ENCODE measurements around the gene MORN1.

DNA sequence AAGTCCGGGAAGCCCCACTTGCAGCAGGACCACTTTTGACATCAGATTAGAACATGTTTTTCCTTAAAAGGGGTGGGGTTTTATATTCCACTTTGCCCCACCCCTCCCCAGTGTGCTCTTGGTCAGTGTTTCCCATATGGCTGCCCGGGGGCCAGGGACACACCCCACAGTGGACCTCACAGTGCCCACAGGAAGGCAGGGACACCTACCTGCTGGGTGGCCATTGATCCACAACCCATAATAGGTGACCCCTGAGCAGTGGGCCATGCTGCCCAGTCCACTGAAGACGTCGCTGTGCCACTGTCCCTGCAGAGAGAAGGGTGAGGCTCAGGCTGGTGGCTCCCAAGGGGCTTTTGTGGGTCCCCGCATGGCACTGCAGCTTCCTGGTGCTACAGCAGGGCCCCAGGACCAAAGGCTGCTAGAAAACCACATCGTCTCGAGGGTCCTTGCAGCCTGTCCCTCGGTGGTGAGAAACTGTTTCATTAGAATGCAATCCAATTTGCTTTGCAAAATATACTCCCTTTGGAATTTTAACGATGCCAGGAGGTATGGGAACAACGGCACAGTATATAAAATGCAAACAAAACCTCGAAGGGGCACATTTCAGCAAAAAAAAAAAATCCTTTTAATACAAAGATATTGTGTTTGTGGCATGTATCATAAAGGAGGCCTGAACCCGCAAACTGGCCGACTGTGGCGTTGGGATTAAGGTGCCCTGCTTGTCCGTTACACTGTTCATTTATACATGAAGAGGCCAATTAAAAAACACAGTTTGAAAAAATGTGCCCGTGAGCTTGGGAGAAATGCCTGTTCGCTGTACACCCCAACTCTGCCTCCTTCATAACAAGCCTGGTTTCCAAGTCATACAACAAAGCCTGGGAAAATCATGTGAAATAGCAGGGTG is 16.9 kb downstream of the MORN1 start:
- no peak for TF ChIP-seq EP300 (IDR thresholded peaks at IDR 0.05)
- no peak for TF ChIP-seq POLR2A (IDR thresholded peaks at IDR 0.05)
- TF ChIP-seq, protein P1, sequence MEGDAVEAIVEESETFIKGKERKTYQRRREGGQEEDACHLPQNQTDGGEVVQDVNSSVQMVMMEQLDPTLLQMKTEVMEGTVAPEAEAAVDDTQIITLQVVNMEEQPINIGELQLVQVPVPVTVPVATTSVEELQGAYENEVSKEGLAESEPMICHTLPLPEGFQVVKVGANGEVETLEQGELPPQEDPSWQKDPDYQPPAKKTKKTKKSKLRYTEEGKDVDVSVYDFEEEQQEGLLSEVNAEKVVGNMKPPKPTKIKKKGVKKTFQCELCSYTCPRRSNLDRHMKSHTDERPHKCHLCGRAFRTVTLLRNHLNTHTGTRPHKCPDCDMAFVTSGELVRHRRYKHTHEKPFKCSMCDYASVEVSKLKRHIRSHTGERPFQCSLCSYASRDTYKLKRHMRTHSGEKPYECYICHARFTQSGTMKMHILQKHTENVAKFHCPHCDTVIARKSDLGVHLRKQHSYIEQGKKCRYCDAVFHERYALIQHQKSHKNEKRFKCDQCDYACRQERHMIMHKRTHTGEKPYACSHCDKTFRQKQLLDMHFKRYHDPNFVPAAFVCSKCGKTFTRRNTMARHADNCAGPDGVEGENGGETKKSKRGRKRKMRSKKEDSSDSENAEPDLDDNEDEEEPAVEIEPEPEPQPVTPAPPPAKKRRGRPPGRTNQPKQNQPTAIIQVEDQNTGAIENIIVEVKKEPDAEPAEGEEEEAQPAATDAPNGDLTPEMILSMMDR (IDR thresholded peaks at IDR 0.05) = no peak

Measured in gastroesophageal sphincter (tissue), 3 donors.